Measurements from ENCODE around the gene DHX38. TPM values are rescaled to one million over a fixed set of nuclear protein-coding genes. Genes with fewer than 3 reads are reported as not detected.

DHX38 gene
- total RNA-seq, 4 donors from 2014 or later = 36.6 to 98.9 (median 57.5) TPM

DNA sequence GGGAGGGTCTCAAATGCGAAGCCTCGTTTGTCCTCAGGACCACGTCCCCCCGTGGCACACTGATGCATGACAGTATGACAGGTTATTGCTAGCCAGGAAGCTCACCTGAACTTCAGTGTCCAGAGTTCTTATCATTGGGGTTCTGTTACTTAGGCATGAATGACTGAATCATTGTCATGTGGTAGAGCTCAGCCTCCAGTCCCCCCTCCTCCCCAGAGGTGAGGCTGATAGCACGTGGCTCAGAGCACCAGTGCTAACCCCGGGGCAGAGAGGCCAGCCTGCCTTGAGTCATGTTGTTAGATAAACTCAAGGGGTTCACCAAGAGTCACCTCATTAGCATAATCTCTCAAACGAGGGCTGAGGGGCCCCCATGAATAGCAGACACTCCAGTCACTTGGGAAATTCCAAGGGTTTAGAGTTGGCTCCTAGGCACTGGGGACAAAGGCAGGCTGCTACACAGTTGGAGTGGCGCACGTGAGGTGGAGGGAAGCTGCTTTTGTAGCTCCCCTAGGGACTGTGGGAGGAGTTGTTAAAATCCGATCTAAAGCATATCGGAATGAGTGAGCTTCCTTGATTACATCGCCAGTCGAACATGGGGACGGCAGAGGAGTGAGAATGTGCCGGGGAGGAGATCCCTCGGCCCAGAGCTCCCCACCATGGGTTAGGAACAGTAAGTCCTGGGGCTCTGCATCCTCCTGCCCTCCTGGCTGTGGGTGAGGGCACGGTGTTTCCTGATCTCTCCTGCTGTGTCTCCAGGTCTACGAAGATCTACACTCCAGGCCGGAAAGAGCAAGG lies 18.2 kb downstream of the DHX38 start:
- no peak overlapping the region for H3K4me3 ChIP-seq
- no peak overlapping the region for H3K27ac ChIP-seq
- TF ChIP-seq, protein P1, sequence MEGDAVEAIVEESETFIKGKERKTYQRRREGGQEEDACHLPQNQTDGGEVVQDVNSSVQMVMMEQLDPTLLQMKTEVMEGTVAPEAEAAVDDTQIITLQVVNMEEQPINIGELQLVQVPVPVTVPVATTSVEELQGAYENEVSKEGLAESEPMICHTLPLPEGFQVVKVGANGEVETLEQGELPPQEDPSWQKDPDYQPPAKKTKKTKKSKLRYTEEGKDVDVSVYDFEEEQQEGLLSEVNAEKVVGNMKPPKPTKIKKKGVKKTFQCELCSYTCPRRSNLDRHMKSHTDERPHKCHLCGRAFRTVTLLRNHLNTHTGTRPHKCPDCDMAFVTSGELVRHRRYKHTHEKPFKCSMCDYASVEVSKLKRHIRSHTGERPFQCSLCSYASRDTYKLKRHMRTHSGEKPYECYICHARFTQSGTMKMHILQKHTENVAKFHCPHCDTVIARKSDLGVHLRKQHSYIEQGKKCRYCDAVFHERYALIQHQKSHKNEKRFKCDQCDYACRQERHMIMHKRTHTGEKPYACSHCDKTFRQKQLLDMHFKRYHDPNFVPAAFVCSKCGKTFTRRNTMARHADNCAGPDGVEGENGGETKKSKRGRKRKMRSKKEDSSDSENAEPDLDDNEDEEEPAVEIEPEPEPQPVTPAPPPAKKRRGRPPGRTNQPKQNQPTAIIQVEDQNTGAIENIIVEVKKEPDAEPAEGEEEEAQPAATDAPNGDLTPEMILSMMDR (IDR thresholded peaks at IDR 0.05) = no peak
- TF ChIP-seq POLR2AphosphoS5 (IDR thresholded peaks at IDR 0.05) = no peak
- no peak for TF ChIP-seq EP300 (IDR thresholded peaks at IDR 0.05)
- TF ChIP-seq POLR2A (IDR thresholded peaks at IDR 0.05) = no peak
- WGBS = 87% methylated on average over 17 of the region's 19 CpGs
- peaks cover 62% of the 10 kb centered on the region for H3K36me3 ChIP-seq
- DNase-seq (ENCODE audit: low spot score in 2 of 2) = no peak
- H3K27me3 ChIP-seq = no peaks in the 10 kb centered on the region
- no peaks in the 10 kb centered on the region for H3K9me3 ChIP-seq
- H3K4me1 ChIP-seq = no peaks in the 10 kb centered on the region

DNA sequence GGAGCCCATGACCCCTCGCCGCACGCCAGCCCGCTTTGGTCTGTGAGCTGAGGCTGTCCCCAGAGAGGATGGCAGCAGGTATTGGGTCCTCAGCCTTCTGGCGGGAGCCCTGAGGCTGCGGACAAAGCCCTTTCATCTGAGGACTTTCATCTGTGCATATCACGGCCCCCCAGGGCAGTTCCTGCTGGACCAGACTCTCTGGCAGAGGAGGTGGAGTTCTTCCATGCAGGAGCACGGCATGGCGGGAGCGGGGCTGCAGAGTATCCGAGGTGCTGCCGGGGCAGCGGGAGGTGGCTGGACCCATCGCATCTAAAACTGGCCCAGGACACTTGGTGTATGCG lies 18.8 kb downstream of the DHX38 start:
- Histone ChIP-seq H3K36me3 (peaks cover 56% of the 10 kb centered on the region), H3K27ac (no peak overlapping the region), H3K4me1 (no peaks in the 10 kb centered on the region), H3K4me3 (no peak overlapping the region), H3K27me3 (no peaks in the 10 kb centered on the region), H3K9me3 (no peaks in the 10 kb centered on the region)
- TF ChIP-seq, protein P1 (IDR thresholded peaks at IDR 0.05) = no peak
- TF ChIP-seq POLR2A (IDR thresholded peaks at IDR 0.05) = no peak
- no peak for TF ChIP-seq EP300 (IDR thresholded peaks at IDR 0.05)
- TF ChIP-seq POLR2AphosphoS5 (IDR thresholded peaks at IDR 0.05) = no peak
- DNase-seq (ENCODE audit: low spot score in 2 of 2) = no peak
- WGBS = 94% methylated on average over 9 of the region's 15 CpGs

GRCh38 chr16:72112906-72113615 lies 19.4 kb downstream of the DHX38 start:
- Histone ChIP-seq H3K9me3 (no peaks in the 10 kb centered on the region), H3K36me3 (peaks cover 50% of the 10 kb centered on the region), H3K4me3 (no peak overlapping the region), H3K27me3 (no peaks in the 10 kb centered on the region), H3K27ac (no peak overlapping the region), H3K4me1 (no peaks in the 10 kb centered on the region)
- WGBS = 71% methylated on average over 7 of the region's 7 CpGs
- TF ChIP-seq, protein P1 (IDR thresholded peaks at IDR 0.05) = no peak
- no peak for TF ChIP-seq POLR2A (IDR thresholded peaks at IDR 0.05)
- no peak for TF ChIP-seq EP300 (IDR thresholded peaks at IDR 0.05)
- no peak for TF ChIP-seq POLR2AphosphoS5 (IDR thresholded peaks at IDR 0.05)
- no peak for DNase-seq (ENCODE audit: low spot score in 2 of 2)

DNA sequence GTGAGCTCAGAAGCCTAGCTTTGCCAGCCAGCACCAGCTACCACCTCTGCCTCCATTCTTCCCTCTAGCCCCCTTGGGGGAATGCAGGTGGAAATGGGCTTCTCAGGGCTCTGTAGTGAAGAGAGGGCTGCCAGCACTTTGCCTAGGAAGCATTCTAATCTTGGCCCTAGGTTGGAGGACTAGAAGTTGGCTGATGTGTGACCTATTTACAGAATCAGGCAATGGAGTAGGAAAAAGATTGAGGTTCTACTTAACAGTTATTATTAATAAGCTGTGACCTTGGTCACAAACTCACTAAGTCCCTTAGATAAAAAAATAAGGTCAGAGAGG lies 19.9 kb downstream of the DHX38 start:
- DNase-seq (ENCODE audit: low spot score in 2 of 2) = no peak

DNA sequence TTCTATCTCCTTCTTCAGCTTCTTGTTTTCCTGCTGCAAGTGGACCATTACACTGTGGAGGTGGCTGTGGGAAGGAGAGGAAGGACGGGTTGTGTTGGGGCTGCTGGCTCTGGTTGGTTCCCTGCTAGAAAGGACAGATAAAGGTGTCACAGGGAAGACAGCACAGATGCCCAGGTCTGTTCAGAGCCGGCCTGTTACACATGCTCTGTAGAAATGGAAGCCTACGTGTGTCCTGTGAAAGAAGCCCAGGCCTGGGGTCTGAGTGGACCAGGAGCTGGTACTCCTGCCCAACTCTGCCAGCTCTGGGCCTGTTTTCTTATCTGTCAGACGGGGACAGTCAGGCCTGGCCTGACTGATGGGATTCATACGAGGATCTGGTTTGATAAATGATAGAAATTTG lies 26.4 kb downstream of the DHX38 start:
- Histone ChIP-seq H3K27ac (no peak overlapping the region), H3K4me1 (peaks cover 1% of the 10 kb centered on the region), H3K4me3 (no peak overlapping the region), H3K36me3 (no peaks in the 10 kb centered on the region), H3K9me3 (no peaks in the 10 kb centered on the region), H3K27me3 (no peaks in the 10 kb centered on the region)
- DNase-seq (ENCODE audit: low spot score in 2 of 2) = no peak
- no peak for TF ChIP-seq POLR2A (IDR thresholded peaks at IDR 0.05)
- no peak for TF ChIP-seq EP300 (IDR thresholded peaks at IDR 0.05)
- 95% methylated on average over 5 of the region's 5 CpGs for WGBS

More for the DNA sequence above, 19.9 kb downstream of the DHX38 start:
- Histone ChIP-seq H3K9me3 (no peaks in the 10 kb centered on the region), H3K4me3 (no peak overlapping the region), H3K27ac (no peak overlapping the region), H3K36me3 (peaks cover 45% of the 10 kb centered on the region), H3K4me1 (no peaks in the 10 kb centered on the region), H3K27me3 (no peaks in the 10 kb centered on the region)
- TF ChIP-seq EP300 (IDR thresholded peaks at IDR 0.05) = no peak
- no peak for TF ChIP-seq POLR2A (IDR thresholded peaks at IDR 0.05)
- TF ChIP-seq POLR2AphosphoS5 (IDR thresholded peaks at IDR 0.05) = no peak
- TF ChIP-seq, protein P1 (IDR thresholded peaks at IDR 0.05) = no peak

All from suprapubic skin (tissue), 4 donors.